Suprapubic skin (tissue), 3 donors: ENCODE results near the gene TWIST2.

Source experiments
- POLR2A ChIP-seq, 2 donors: fragments of 450-650 bp; IDR thresholded peaks; one replicate each; pipeline ENCODE4 v1.6.1; 2017; ENCODE audit warnings: antibody characterized with exemption in 2 of 2, mild to moderate bottlenecking in 2 of 2, moderate library complexity in 2 of 2
- TF ChIP-seq, protein P1 (sequence below), 2 donors: fragments of 200-600 bp in 1 of 2; fragments of 450-650 bp in 1 of 2; sonication (generic) in 1 of 2; IDR thresholded peaks; one replicate each; pipeline ENCODE4 v1.5.1; 2016 to 2019; ENCODE audit warnings: antibody characterized with exemption in 2 of 2, mild to moderate bottlenecking in 1 of 2, moderate library complexity in 1 of 2

- TF ChIP-seq, protein P1, sequence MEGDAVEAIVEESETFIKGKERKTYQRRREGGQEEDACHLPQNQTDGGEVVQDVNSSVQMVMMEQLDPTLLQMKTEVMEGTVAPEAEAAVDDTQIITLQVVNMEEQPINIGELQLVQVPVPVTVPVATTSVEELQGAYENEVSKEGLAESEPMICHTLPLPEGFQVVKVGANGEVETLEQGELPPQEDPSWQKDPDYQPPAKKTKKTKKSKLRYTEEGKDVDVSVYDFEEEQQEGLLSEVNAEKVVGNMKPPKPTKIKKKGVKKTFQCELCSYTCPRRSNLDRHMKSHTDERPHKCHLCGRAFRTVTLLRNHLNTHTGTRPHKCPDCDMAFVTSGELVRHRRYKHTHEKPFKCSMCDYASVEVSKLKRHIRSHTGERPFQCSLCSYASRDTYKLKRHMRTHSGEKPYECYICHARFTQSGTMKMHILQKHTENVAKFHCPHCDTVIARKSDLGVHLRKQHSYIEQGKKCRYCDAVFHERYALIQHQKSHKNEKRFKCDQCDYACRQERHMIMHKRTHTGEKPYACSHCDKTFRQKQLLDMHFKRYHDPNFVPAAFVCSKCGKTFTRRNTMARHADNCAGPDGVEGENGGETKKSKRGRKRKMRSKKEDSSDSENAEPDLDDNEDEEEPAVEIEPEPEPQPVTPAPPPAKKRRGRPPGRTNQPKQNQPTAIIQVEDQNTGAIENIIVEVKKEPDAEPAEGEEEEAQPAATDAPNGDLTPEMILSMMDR (IDR thresholded peaks at IDR 0.05) = no peak
- no peak for TF ChIP-seq POLR2A (IDR thresholded peaks at IDR 0.05)
Measured at GRCh38 chr2:238831177-238831576, 16.7 kb upstream of the TWIST2 start.
